ENCODE results near the gene SLC35F1.

DNA sequence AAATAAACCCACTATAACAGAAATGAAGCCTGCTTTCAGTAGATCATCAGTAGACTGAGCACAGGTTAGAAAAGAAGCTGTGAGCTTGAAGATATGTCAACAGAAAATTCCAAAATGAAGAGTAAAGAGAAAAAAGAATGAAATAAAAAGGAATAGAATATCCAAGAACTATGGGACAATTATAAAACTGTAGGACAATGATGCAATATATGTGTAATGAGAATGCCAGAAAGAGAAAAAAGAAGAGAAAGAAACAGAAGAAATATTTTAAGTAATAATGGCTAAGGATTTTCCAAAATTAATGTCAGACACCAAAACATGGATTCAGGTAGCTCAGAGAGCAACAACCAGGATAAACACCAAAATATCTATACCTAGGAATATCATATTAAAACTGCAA is 449.6 kb downstream of the SLC35F1 start:
- TF ChIP-seq POLR2A (IDR thresholded peaks at IDR 0.05) (no peak), EP300 (IDR thresholded peaks at IDR 0.05) (no peak), POLR2AphosphoS5 (IDR thresholded peaks at IDR 0.05) (no peak)
- TF ChIP-seq, protein P1, sequence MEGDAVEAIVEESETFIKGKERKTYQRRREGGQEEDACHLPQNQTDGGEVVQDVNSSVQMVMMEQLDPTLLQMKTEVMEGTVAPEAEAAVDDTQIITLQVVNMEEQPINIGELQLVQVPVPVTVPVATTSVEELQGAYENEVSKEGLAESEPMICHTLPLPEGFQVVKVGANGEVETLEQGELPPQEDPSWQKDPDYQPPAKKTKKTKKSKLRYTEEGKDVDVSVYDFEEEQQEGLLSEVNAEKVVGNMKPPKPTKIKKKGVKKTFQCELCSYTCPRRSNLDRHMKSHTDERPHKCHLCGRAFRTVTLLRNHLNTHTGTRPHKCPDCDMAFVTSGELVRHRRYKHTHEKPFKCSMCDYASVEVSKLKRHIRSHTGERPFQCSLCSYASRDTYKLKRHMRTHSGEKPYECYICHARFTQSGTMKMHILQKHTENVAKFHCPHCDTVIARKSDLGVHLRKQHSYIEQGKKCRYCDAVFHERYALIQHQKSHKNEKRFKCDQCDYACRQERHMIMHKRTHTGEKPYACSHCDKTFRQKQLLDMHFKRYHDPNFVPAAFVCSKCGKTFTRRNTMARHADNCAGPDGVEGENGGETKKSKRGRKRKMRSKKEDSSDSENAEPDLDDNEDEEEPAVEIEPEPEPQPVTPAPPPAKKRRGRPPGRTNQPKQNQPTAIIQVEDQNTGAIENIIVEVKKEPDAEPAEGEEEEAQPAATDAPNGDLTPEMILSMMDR (IDR thresholded peaks at IDR 0.05), result no peak
